CD14-positive monocyte (primary cell): ENCODE measurements around the gene MRPL41. TPM values are rescaled to one million over a fixed set of nuclear protein-coding genes. Genes with fewer than 3 reads are reported as not detected.
"Not testable (repeated sequence)": the region's sequence is repeated elsewhere in the genome, so short reads cannot be mapped to it uniquely, and the experiment has no call there.

ENCODE experiments used
- DNase-seq, 3 donors: peaks; one replicate each; pipeline ENCODE4 v3.0.0-alpha.2; 2011 to 2022
- H2AFZ ChIP-seq: 2 replicates; pipeline ENCODE4 v1.6.0; 2012; ENCODE audit warnings: mild to moderate bottlenecking, low read depth, low read length, inconsistent platforms; ENCODE audit not compliant: insufficient read depth, poor library complexity, severe bottlenecking
- H3K27ac ChIP-seq, 2 donors: 1 replicate in 1 of 2; 2 replicates in 1 of 2; pipeline ENCODE4 v1.5.1; 2012 to 2013; ENCODE audit warnings: low read length in 2 of 2, control low read depth in 1 of 2, inconsistent platforms in 1 of 2, low read depth in 1 of 2, mild to moderate bottlenecking in 1 of 2
- H3K27me3 ChIP-seq, 2 donors: one replicate each; pipeline versions ENCODE4 v1.6.0 to v1.6.1; 2011 to 2013; ENCODE audit warnings: low read length in 2 of 2; ENCODE audit not compliant: control insufficient read depth in 2 of 2, insufficient read depth in 2 of 2
- H3K36me3 ChIP-seq, 2 donors: replicated peaks in 1 of 2; 1 replicate in 1 of 2; 2 replicates in 1 of 2; pipeline versions ENCODE4 v1.5.1 to v1.6.1; 2012 to 2013; ENCODE audit warnings: low read length in 2 of 2, control low read depth in 1 of 2, inconsistent platforms in 1 of 2, mild to moderate bottlenecking in 1 of 2; ENCODE audit not compliant: insufficient read depth in 2 of 2, control insufficient read depth in 1 of 2
- H3K4me1 ChIP-seq, 2 donors: 1 replicate in 1 of 2; 2 replicates in 1 of 2; pipeline versions ENCODE4 v1.5.1 to v1.6.1; 2012 to 2013; ENCODE audit warnings: low read length in 2 of 2, control low read depth in 1 of 2, inconsistent platforms in 1 of 2, mild to moderate bottlenecking in 1 of 2, moderate library complexity in 1 of 2; ENCODE audit not compliant: insufficient read depth in 2 of 2, control insufficient read depth in 1 of 2
- H3K4me2 ChIP-seq: replicated peaks from 2 replicates; pipeline ENCODE3; 2012; ENCODE audit warnings: low read length, moderate library complexity, mild to moderate bottlenecking; ENCODE audit not compliant: poor library complexity, severe bottlenecking; ENCODE audit errors: extremely low read depth
- H3K4me3 ChIP-seq, 3 experiments: fragments of 200-600 bp in 1 of 3; sonication (generic) in 1 of 3; replicated peaks in 1 of 3; 1 replicate in 2 of 3; 2 replicates in 1 of 3; pipeline ENCODE4 v1.5.1; 2011 to 2013; ENCODE audit warnings: low read length in 3 of 3, mild to moderate bottlenecking in 3 of 3, control low read depth in 2 of 3, low read depth in 2 of 3, inconsistent platforms in 1 of 3, moderate library complexity in 1 of 3
- H3K79me2 ChIP-seq: 2 replicates; pipeline ENCODE4 v1.6.0; 2012; ENCODE audit warnings: mild to moderate bottlenecking, control low read depth, inconsistent platforms, low read length, moderate library complexity; ENCODE audit not compliant: insufficient read depth
- H3K9ac ChIP-seq: 2 replicates; pipeline ENCODE4 v1.6.0; 2017; ENCODE audit warnings: low read length, mild to moderate bottlenecking; ENCODE audit not compliant: insufficient read depth, poor library complexity, severe bottlenecking
- H3K9me3 ChIP-seq, 2 donors: replicated peaks in 1 of 2; 1 replicate in 1 of 2; 2 replicates in 1 of 2; pipeline versions ENCODE4 v1.5.1 to v1.6.1; 2012 to 2013; ENCODE audit warnings: low read length in 2 of 2, control low read depth in 1 of 2; ENCODE audit not compliant: control insufficient read depth in 1 of 2, insufficient read depth in 1 of 2
- H4K20me1 ChIP-seq: 2 replicates; pipeline ENCODE4 v1.6.0; 2012; ENCODE audit warnings: mild to moderate bottlenecking, low read length, control low read depth, moderate library complexity; ENCODE audit not compliant: insufficient read depth
- H3K27ac Mint-ChIP-seq, 7 donors: one replicate each; pipeline ENCODE4 v1.8.0; 2020; ENCODE audit warnings: mild to moderate bottlenecking in 7 of 7, mixed read lengths in 7 of 7, moderate library complexity in 6 of 7, inconsistent platforms in 2 of 7
- H3K27me3 Mint-ChIP-seq, 3 donors: one replicate each; pipeline ENCODE4 v1.8.0; 2021 to 2022; ENCODE audit warnings: low read depth in 3 of 3, mild to moderate bottlenecking in 3 of 3, mixed read lengths in 3 of 3, moderate library complexity in 3 of 3, inconsistent platforms in 1 of 3
- H3K36me3 Mint-ChIP-seq, 2 donors: one replicate each; pipeline ENCODE4 v1.8.0; 2020; ENCODE audit warnings: mixed read lengths in 2 of 2, inconsistent platforms in 1 of 2, mild to moderate bottlenecking in 1 of 2
- H3K4me1 Mint-ChIP-seq: one replicate; pipeline ENCODE4 v1.8.0; 2020; ENCODE audit warnings: mild to moderate bottlenecking, mixed read lengths
- H3K4me3 Mint-ChIP-seq, 2 donors: one replicate each; pipeline ENCODE4 v1.8.0; 2020; ENCODE audit warnings: mild to moderate bottlenecking in 2 of 2, mixed read lengths in 2 of 2, moderate library complexity in 1 of 2
- H3K9me3 Mint-ChIP-seq, 7 donors: one replicate each; pipeline ENCODE4 v1.8.0; 2020 to 2022; ENCODE audit warnings: mixed read lengths in 7 of 7, mild to moderate bottlenecking in 6 of 7, moderate library complexity in 6 of 7, inconsistent platforms in 2 of 7
- CTCF ChIP-seq: fragments of 200-600 bp; IDR thresholded peaks from one replicate; pipeline ENCODE4 v1.8.0; 2022; ENCODE audit warnings: antibody characterized with exemption, mild to moderate bottlenecking
- WGBS: methylation state at CpG from one replicate; pipeline ENCODE4 v1.1.5; 2013; ENCODE audit warnings: missing lambda C conversion rate; ENCODE audit not compliant: insufficient coverage; 5-methylcytosine and 5-hydroxymethylcytosine counted together
- intact Hi-C, 2 donors: fragments of 100-400 bp; cut with micrococcal nuclease; formaldehyde crosslinking; loops; one replicate each; pipeline versions ENCODE4 v1.15.0 to v1.15.1; 2023
- polyA plus RNA-seq, 3 donors: library from polyadenylated mRNA; depleted of rRNA in 1 of 3; unstranded in 2 of 3; stranded (reverse) in 1 of 3; fragments of 300-500 nt in 2 of 3; fragments of >200 nt in 1 of 3; fragmentation: Illumina TruSeq in 2 of 3; gene quantifications; 1 replicate in 2 of 3; 2 replicates in 1 of 3; pipeline ENCODE4 v1.2.3, GENCODE V29; 2012 to 2021

The MRPL41 gene
- polyA plus RNA-seq, 3 donors: 17.3 to 49.4 (median 33.2) TPM

GRCh38 chr9:137530331-137530730 is 21.3 kb upstream of the MRPL41 start:
- Histone ChIP-seq H4K20me1 (no peaks in the 10 kb centered on the region), H3K36me3 (no peaks in the 10 kb centered on the region), H3K9ac (no peak overlapping the region), H3K27me3 (no peaks in the 10 kb centered on the region), H2AFZ (no peak overlapping the region), H3K27ac (no peak overlapping the region), H3K9me3 (no peaks in the 10 kb centered on the region), H3K79me2 (no peaks in the 10 kb centered on the region), H3K4me2 (no peak overlapping the region), H3K4me3 (no peak overlapping the region), H3K4me1 (no peaks in the 10 kb centered on the region)
- peaks cover 13% of the 10 kb centered on the region for H3K4me1 Mint-ChIP-seq
- no peak for TF ChIP-seq CTCF
- intact Hi-C loops: no loop called here
- H3K27ac Mint-ChIP-seq: no peak overlapping the region
- 34% methylated on average over 5 of the region's 5 CpGs for WGBS
- peaks cover 0 to 2% (median 0%) of the 10 kb centered on the region in 7 donors for H3K9me3 Mint-ChIP-seq
- DNase-seq: no peak
- H3K4me3 Mint-ChIP-seq: no peak overlapping the region
- no peaks in the 10 kb centered on the region for H3K36me3 Mint-ChIP-seq
- peaks cover 0 to 2% (median 0%) of the 10 kb centered on the region in 3 donors for H3K27me3 Mint-ChIP-seq

- H3K27me3 ChIP-seq: no peaks in the 10 kb centered on the region
- DNase-seq: no peak
- no peaks in the 10 kb centered on the region for H3K36me3 ChIP-seq
- no peaks in the 10 kb centered on the region for H3K79me2 ChIP-seq
- Mint-ChIP-seq H3K4me1 (peaks cover 11% of the 10 kb centered on the region), H3K27me3 (peaks cover 0 to 2% (median 0%) of the 10 kb centered on the region in 3 donors), H3K27ac (no peak overlapping the region), H3K36me3 (no peaks in the 10 kb centered on the region), H3K4me3 (no peak overlapping the region), H3K9me3 (peaks cover 0 to 2% (median 0%) of the 10 kb centered on the region in 7 donors)
- no peaks in the 10 kb centered on the region for H3K9me3 ChIP-seq
- no peak overlapping the region for H3K9ac ChIP-seq
- intact Hi-C loops: no loop called here
- WGBS: 10% methylated on average over 3 of the region's 17 CpGs
- no peak for TF ChIP-seq CTCF
- H3K4me3 ChIP-seq: no peak overlapping the region
- no peaks in the 10 kb centered on the region for H4K20me1 ChIP-seq
- H3K4me2 ChIP-seq: no peak overlapping the region
- H3K4me1 ChIP-seq: no peaks in the 10 kb centered on the region
- H3K27ac ChIP-seq: no peak overlapping the region
- no peak overlapping the region for H2AFZ ChIP-seq
Measured at GRCh38 chr9:137531099-137531765, 20.4 kb upstream of the MRPL41 start.

- H3K27me3 ChIP-seq, H3K36me3 Mint-ChIP-seq, H3K9ac ChIP-seq, H3K36me3 ChIP-seq, H4K20me1 ChIP-seq, H3K27ac ChIP-seq, DNase-seq, H3K4me1 ChIP-seq, H3K27ac Mint-ChIP-seq, H3K9me3 ChIP-seq, H3K4me3 ChIP-seq, H3K79me2 ChIP-seq, H3K4me2 ChIP-seq, H3K9me3 Mint-ChIP-seq, H3K4me3 Mint-ChIP-seq, H3K27me3 Mint-ChIP-seq, H2AFZ ChIP-seq, intact Hi-C loops: not testable (repeated sequence)
- peaks cover 20% of the 10 kb centered on the region for H3K4me1 Mint-ChIP-seq
- WGBS: 91% methylated on average over 10 of the region's 10 CpGs
Measured at GRCh38 chr9:137532891-137533468, 18.7 kb upstream of the MRPL41 start.
